ENCODE measurements around the gene SLC35C1. TPM values are rescaled to one million over a fixed set of nuclear protein-coding genes. Genes with fewer than 3 reads are reported as not detected.

Gene SLC35C1
- total RNA-seq, 1 experiment from 2014 or later: 8.9 TPM

- Histone ChIP-seq H4K8ac (replicated peaks; ENCODE audit: insufficient read length, low read depth, low read length) (no peak overlapping the region), H2AK5ac (ENCODE audit: insufficient read length, low read length) (no peak overlapping the region), H3T11ph (ENCODE audit: low read length) (no peak overlapping the region), H3K4me2 (ENCODE audit: insufficient read depth, insufficient read length, low read length) (no peak overlapping the region), H4K91ac (ENCODE audit: insufficient read length, low read depth, low read length) (no peak overlapping the region), H3K14ac (ENCODE audit: insufficient read depth, low read length) (no peak overlapping the region), H3K4ac (ENCODE audit: low read depth, low read length) (no peak overlapping the region), H3K27me3 (ENCODE audit: insufficient read depth, low read length) (no peaks in the 10 kb centered on the region), H2BK120ac (ENCODE audit: low read depth, low read length, poor library complexity, severe bottlenecking) (no peak overlapping the region), H3K23me2 (ENCODE audit: insufficient read length, low read depth, low read length, poor library complexity, severe bottlenecking) (no peaks in the 10 kb centered on the region), H2AFZ (ENCODE audit: low read length) (no peak overlapping the region), H3K9ac (ENCODE audit: extremely low read depth, insufficient read length, low read length) (no peak overlapping the region), H3K79me2 (ENCODE audit: insufficient read depth, low read length) (no peaks in the 10 kb centered on the region; the same call in 1 of the 2 replicates), H2BK12ac (ENCODE audit: insufficient read length, low read depth, low read length) (no peak overlapping the region), H3K56ac (ENCODE audit: insufficient read length, low read depth, low read length) (no peak overlapping the region), H2BK20ac (ENCODE audit: low read depth, low read length, poor library complexity, severe bottlenecking) (no peak overlapping the region), H3K23ac (ENCODE audit: insufficient read length, low read depth, low read length) (no peak overlapping the region), H3K79me1 (ENCODE audit: insufficient read depth, low read depth, low read length, poor library complexity, severe bottlenecking) (no peaks in the 10 kb centered on the region), H3K27ac (ENCODE audit: insufficient read length, low read depth, low read length) (no peak overlapping the region), H2BK15ac (ENCODE audit: low read depth, low read length) (no peak overlapping the region), H3K9me3 (ENCODE audit: control insufficient read depth, low read depth, low read length) (no peaks in the 10 kb centered on the region), H2BK5ac (ENCODE audit: insufficient read length, low read length) (no peak overlapping the region), H4K20me1 (ENCODE audit: control insufficient read depth, insufficient read depth, insufficient read length) (no peaks in the 10 kb centered on the region), H4K5ac (ENCODE audit: insufficient read length, low read depth, low read length) (no peak overlapping the region), H3K18ac (ENCODE audit: insufficient read length, low read depth, low read length) (no peak overlapping the region), H3K4me1 (ENCODE audit: insufficient read depth, low read length) (peaks cover 4% of the 10 kb centered on the region)
- no CpG with 5 or more reads among the region's 2 CpGs for WGBS (ENCODE audit: extremely low coverage, insufficient read length, low lambda C conversion rate)
- no peak for DNase-seq
- Mint-ChIP-seq H3K27ac (peak overlapping the region in 2 of 3 experiments; percentile 20 to 27; a peak in 1 of 7 replicates), H3K9me3 (no peaks in the 10 kb centered on the region), H3K27me3 (ENCODE audit: low read depth) (no peaks in the 10 kb centered on the region), H3K36me3 (ENCODE audit: insufficient read depth in 1 of 3, low read depth in 3 of 3) (peaks cover 8 to 45% (median 43%) of the 10 kb centered on the region in 3 experiments; a peak in 6 of 7 replicates), H3K4me1 (peaks cover 29 to 50% of the 10 kb centered on the region in 2 experiments), H3K4me3 (no peak overlapping the region)
- no peak for TF ChIP-seq CTCF (conservative IDR thresholded peaks at IDR 0.05)
Observed at GRCh38 chr11:45857961-45858474, 53.1 kb downstream of the SLC35C1 start.

Data from H9 (cell line).